Smooth muscle cell (in vitro differentiated cells): ENCODE measurements around the gene EPB41L1. TPM values are rescaled to one million over a fixed set of nuclear protein-coding genes. Genes with fewer than 3 reads are reported as not detected.

ENCODE experiments used
- DNase-seq: peaks from one replicate; lab custom pipeline; 2025; ENCODE audit not compliant: unreplicated experiment; lab: John Stamatoyannopoulos, UW
- H2AFZ ChIP-seq: fragments of 200-600 bp; sonication (generic); 2 replicates; pipeline ENCODE4 v1.6.0; 2016; ENCODE audit warnings: antibody characterized with exemption, low read depth, mild to moderate bottlenecking
- H3F3A ChIP-seq: fragments of 200-600 bp; sonication (generic); 2 replicates; pipeline ENCODE4 v1.6.0; 2017; ENCODE audit warnings: antibody characterized with exemption, low read depth
- H3K27ac ChIP-seq: fragments of 200-600 bp; sonication (generic); 2 replicates; pipeline ENCODE4 v1.5.1; 2016; ENCODE audit warnings: low read depth, mild to moderate bottlenecking
- H3K27me3 ChIP-seq: fragments of 200-600 bp; sonication (generic); 2 replicates; pipeline ENCODE4 v1.6.1; 2016; ENCODE audit warnings: low read depth, mild to moderate bottlenecking
- H3K36me3 ChIP-seq: fragments of 200-600 bp; sonication (generic); 2 replicates; pipeline ENCODE4 v1.5.1; 2016; ENCODE audit warnings: low read depth
- H3K4me1 ChIP-seq: fragments of 200-600 bp; sonication (generic); 2 replicates; pipeline ENCODE4 v1.5.1; 2016; ENCODE audit warnings: low read depth
- H3K4me2 ChIP-seq: fragments of 200-600 bp; sonication (generic); 2 replicates; pipeline ENCODE4 v1.6.0; 2016; ENCODE audit warnings: mild to moderate bottlenecking
- H3K4me3 ChIP-seq: fragments of 200-600 bp; sonication (generic); 2 replicates; pipeline ENCODE4 v1.5.1; 2016; ENCODE audit warnings: mild to moderate bottlenecking
- H3K79me2 ChIP-seq: fragments of 200-600 bp; sonication (generic); 2 replicates; pipeline ENCODE4 v1.6.0; 2016; ENCODE audit warnings: low read depth, mild to moderate bottlenecking
- H3K9ac ChIP-seq: fragments of 200-600 bp; sonication (generic); 2 replicates; pipeline ENCODE4 v1.6.0; 2016; ENCODE audit warnings: low read depth
- H3K9me3 ChIP-seq: fragments of 200-600 bp; sonication (generic); replicated peaks from 2 replicates; pipeline ENCODE4 v1.5.1; 2016; ENCODE audit warnings: low read depth
- H4K20me1 ChIP-seq: fragments of 200-600 bp; sonication (generic); 2 replicates; pipeline ENCODE4 v1.6.0; 2016; ENCODE audit warnings: low read depth
- CTCF ChIP-seq: fragments of 200-600 bp; sonication (generic); IDR thresholded peaks from 2 replicates; pipeline ENCODE4 v1.5.1; 2017; ENCODE audit warnings: borderline replicate concordance, mild to moderate bottlenecking, antibody characterized with exemption; ENCODE audit not compliant: insufficient read depth, poor library complexity, severe bottlenecking
- WGBS: methylation state at CpG from one replicate; pipeline ENCODE4 v1.1.7; 2016; ENCODE audit warnings: low lambda C conversion rate; 5-methylcytosine and 5-hydroxymethylcytosine counted together
- polyA plus RNA-seq: library from polyadenylated mRNA; unstranded; fragments of >200 nt; fragmentation: Nextera tagmentation; extraction: Ambion mirVana; gene quantifications from 2 replicates; pipeline ENCODE4 v1.2.1, GENCODE V29; 2016
- total RNA-seq: library from RNA; depleted of rRNA; stranded (reverse); fragments of >200 nt; gene quantifications from 2 replicates; pipeline ENCODE4 v1.2.3, GENCODE V29; 2014

Gene EPB41L1
- total and polyA plus RNA-seq, 2 experiments from 2014 or later = 14.8 to 18.0 TPM

DNA sequence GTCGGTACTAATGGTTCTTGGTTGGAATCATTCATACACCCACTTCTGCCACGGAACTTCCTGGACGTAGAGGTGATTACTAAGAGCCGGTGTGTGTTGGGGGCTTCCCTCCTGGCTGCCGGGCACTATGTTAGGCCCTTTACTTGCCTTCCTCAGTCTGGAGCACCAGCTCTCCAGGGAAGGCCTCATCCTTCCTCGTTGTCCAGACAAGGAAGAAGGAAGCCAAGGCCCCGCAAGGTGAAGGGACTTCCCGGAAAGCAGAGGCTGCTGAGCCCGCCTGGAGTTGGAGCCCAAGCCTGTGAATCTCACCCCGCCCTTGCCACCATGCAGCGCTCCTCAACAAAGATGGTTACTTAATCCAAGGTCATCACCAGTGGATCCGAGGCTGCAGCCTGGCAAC is 107.9 kb downstream of the EPB41L1 start:
- H3K79me2 ChIP-seq = no peaks in the 10 kb centered on the region
- no peak overlapping the region for H3K4me2 ChIP-seq
- H3K9ac ChIP-seq = no peak overlapping the region
- H3K4me3 ChIP-seq = no peak overlapping the region
- no peak for DNase-seq
- TF ChIP-seq CTCF = no peak
- no peak overlapping the region for H2AFZ ChIP-seq
- no peaks in the 10 kb centered on the region for H3F3A ChIP-seq
- H3K9me3 ChIP-seq = no peaks in the 10 kb centered on the region
- H3K27ac ChIP-seq = no peak overlapping the region
- H3K27me3 ChIP-seq = no peaks in the 10 kb centered on the region
- H4K20me1 ChIP-seq = no peaks in the 10 kb centered on the region
- H3K36me3 ChIP-seq = no peaks in the 10 kb centered on the region
- WGBS = 92% methylated on average over 12 of the region's 12 CpGs
- no peaks in the 10 kb centered on the region for H3K4me1 ChIP-seq

GRCh38 chr20:36264426-36265246 is 110.1 kb downstream of the EPB41L1 start:
- Histone ChIP-seq H3K27me3 (no peaks in the 10 kb centered on the region), H3K36me3 (no peaks in the 10 kb centered on the region), H3K9me3 (no peaks in the 10 kb centered on the region), H3F3A (no peaks in the 10 kb centered on the region), H3K4me3 (no peak overlapping the region), H4K20me1 (no peaks in the 10 kb centered on the region), H3K4me1 (no peaks in the 10 kb centered on the region), H2AFZ (no peak overlapping the region), H3K4me2 (no peak overlapping the region), H3K9ac (no peak overlapping the region), H3K79me2 (no peaks in the 10 kb centered on the region), H3K27ac (no peak overlapping the region)
- WGBS = 92% methylated on average over 20 of the region's 20 CpGs
- TF ChIP-seq CTCF = no peak
- DNase-seq = no peak

DNA sequence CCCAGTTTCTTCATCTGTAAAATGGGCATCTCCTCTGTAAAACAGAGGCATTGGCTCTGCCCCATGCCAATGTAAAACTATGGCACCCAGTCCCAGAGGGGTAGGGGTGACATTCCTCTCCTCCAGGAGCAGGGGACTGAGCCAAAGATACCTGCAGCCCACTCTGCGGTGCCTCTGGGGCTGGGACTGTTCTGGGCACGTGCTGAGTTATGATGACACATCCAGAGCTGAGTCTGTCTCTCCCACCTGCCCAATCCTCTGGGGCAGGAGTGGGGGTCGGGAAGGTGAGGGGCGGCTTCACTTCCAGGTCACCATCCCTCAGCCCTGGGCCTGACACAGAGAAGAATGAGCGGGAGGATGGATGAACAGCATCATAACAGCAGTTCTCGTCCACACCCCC is 111.6 kb downstream of the EPB41L1 start:
- Histone ChIP-seq H3K36me3 (no peaks in the 10 kb centered on the region), H2AFZ (no peak overlapping the region), H3K9me3 (no peaks in the 10 kb centered on the region), H3K27ac (no peak overlapping the region), H3F3A (no peaks in the 10 kb centered on the region), H3K4me2 (no peak overlapping the region), H3K9ac (no peak overlapping the region), H3K79me2 (no peaks in the 10 kb centered on the region), H3K27me3 (no peaks in the 10 kb centered on the region), H3K4me1 (no peaks in the 10 kb centered on the region), H3K4me3 (no peak overlapping the region), H4K20me1 (no peaks in the 10 kb centered on the region)
- WGBS = 90% methylated on average over 6 of the region's 6 CpGs
- no peak for DNase-seq
- no peak for TF ChIP-seq CTCF
